ENCODE measurements around the gene CRELD1. TPM values are rescaled to one million over a fixed set of nuclear protein-coding genes. Genes with fewer than 3 reads are reported as not detected.
A peak's percentile ranks its signal among the peaks of the same experiment; 100 is the strongest.

The CRELD1 gene
- total and polyA plus RNA-seq, 9 of the 15 experiments (the other 6 are each of a cell fraction or from before 2014, with no cell fraction given) = 3.3 to 25.8 (median 16.5) TPM

- intact Hi-C loops (cut with micrococcal nuclease) = no loop called here
- 97% methylated on average over 2 of the region's 2 CpGs for WGBS (ENCODE audit: insufficient coverage, low coverage, missing lambda C conversion rate)
- Histone ChIP-seq H3K79me2 (ENCODE audit: control insufficient read depth, insufficient read depth, low read length) (peaks cover 83% of the 10 kb centered on the region), H3K36me3 (ENCODE audit: control insufficient read depth, insufficient read depth, low read length) (peaks cover 61% of the 10 kb centered on the region), H3K4me2 (ENCODE audit: insufficient read depth, low read length) (no peak overlapping the region), H2AFZ (ENCODE audit: low read depth, low read length) (no peak overlapping the region), H3K4me3 (no peak overlapping the region), H3K4me1 (replicated peaks in 1 of 2; ENCODE audit: control insufficient read depth in 2 of 2, insufficient read depth in 2 of 2, low read length in 2 of 2) (peaks cover 43 to 52% of the 10 kb centered on the region in 2 experiments), H3K27ac (ENCODE audit: extremely low read depth, low read depth, low read length) (peak overlapping the region; percentile 99; the same call in 1 of the 3 replicates), H3K27me3 (ENCODE audit: control insufficient read depth in 2 of 2, insufficient read depth in 2 of 2, low read length in 2 of 2) (no peaks in the 10 kb centered on the region), H3K9ac (ENCODE audit: insufficient read depth in 1 of 2, low read depth in 2 of 2, low read length in 2 of 2) (no peak overlapping the region), H3K9me1 (ENCODE audit: control insufficient read depth, insufficient read depth, low read length) (no peaks in the 10 kb centered on the region), H3K9me3 (replicated peaks; ENCODE audit: control insufficient read depth, insufficient read depth, low read depth, low read length) (no peaks in the 10 kb centered on the region), H4K20me1 (replicated peaks; ENCODE audit: control insufficient read depth, insufficient read depth, low read length) (no peaks in the 10 kb centered on the region)
- no TSS peak for BruUV-seq (replicated peaks)
- in situ Hi-C loops (cut with MboI) = no loop called here
- ATAC-seq (no peak), DNase-seq (ENCODE audit: extremely low read depth in 1 of 4, low spot score in 3 of 4) (no peak), FAIRE-seq (no peak)
- ChIA-PET CTCF (ENCODE audit: low intra/inter-chr PET ratio) (no interaction called here), POLR2A (interaction anchor here (1.0 to 4.6 kb wide), 3 partner anchors 7 to 24 kb away, joined by 3 to 53 read pairs (median 20); partner anchors contain the start of gene EMC3)
- no peak for TF ChIP-seq MECOM (CRISPR knock-in tag; IDR thresholded peaks at IDR 0.05)
- TF ChIP-seq E2F4 (CRISPR knock-in tag; IDR thresholded peaks at IDR 0.05; ENCODE audit: low read depth) = no peak
- no peak for TF ChIP-seq TAF9B (IDR thresholded peaks at IDR 0.05; ENCODE audit: partially characterized antibody)
- peak; percentile 68 for TF ChIP-seq SMARCA5 (IDR thresholded peaks at IDR 0.05)
- no peak for TF ChIP-seq SMAD2 (IDR thresholded peaks at IDR 0.05; ENCODE audit: low read depth, low read length)
- TF ChIP-seq NFRKB (IDR thresholded peaks at IDR 0.05; ENCODE audit: low read depth) = no peak
- 0 out of 2 replicates have a peak, but pooled peaks have one; percentile 38 for TF ChIP-seq ZNF395 (CRISPR knock-in tag; IDR thresholded peaks at IDR 0.05)
- TF ChIP-seq ARID2 (IDR thresholded peaks at IDR 0.05) = no peak
- TF ChIP-seq MAX (CRISPR knock-in tag; IDR thresholded peaks at IDR 0.05) = peak; percentile 26; the same call in 1 of the 2 replicates
- TF ChIP-seq ASH1L (IDR thresholded peaks at IDR 0.05; ENCODE audit: borderline replicate concordance, low read depth, partially characterized antibody) = peak; percentile 13
- TF ChIP-seq ZNF41 (CRISPR knock-in tag; conservative IDR thresholded peaks at IDR 0.05) = no peak
- TF ChIP-seq ZNF778 (CRISPR knock-in tag; IDR thresholded peaks at IDR 0.05) = no peak
- no peak for TF ChIP-seq SMARCB1 (IDR thresholded peaks at IDR 0.05; ENCODE audit: insufficient read length, low read depth)
- TF ChIP-seq ZNF253 (CRISPR knock-in tag; conservative IDR thresholded peaks at IDR 0.05) = no peak
- TF ChIP-seq ZNF707 (CRISPR knock-in tag; conservative IDR thresholded peaks at IDR 0.05) = no peak
- no peak for TF ChIP-seq ZNF445 (CRISPR knock-in tag; IDR thresholded peaks at IDR 0.05; ENCODE audit: low read depth)
- no peak for TF ChIP-seq GTF3C2 (IDR thresholded peaks at IDR 0.05; ENCODE audit: borderline replicate concordance, extremely low read depth, insufficient read length)
- no peak for TF ChIP-seq KHSRP (IDR thresholded peaks at IDR 0.05)
Measured at GRCh38 chr3:9980251-9980650, 46.6 kb downstream of the CRELD1 start.
